Body of pancreas (tissue), 4 donors: ENCODE results near the gene ZNF77.

ENCODE experiments used
- POLR2A ChIP-seq, 3 donors: fragments of 450-650 bp; IDR thresholded peaks; one replicate each; pipeline ENCODE4 v1.6.1; 2016; ENCODE audit warnings: antibody characterized with exemption in 3 of 3, mild to moderate bottlenecking in 2 of 3
- TF ChIP-seq, protein P1 (sequence below), 7 experiments: fragments of 450-650 bp in 4 of 7; fragments of 200-600 bp in 3 of 7; sonication (generic) in 3 of 7; IDR thresholded peaks; one replicate each; pipeline ENCODE4 v1.5.1; 2016 to 2019; ENCODE audit warnings: antibody characterized with exemption in 7 of 7

- TF ChIP-seq, protein P1, sequence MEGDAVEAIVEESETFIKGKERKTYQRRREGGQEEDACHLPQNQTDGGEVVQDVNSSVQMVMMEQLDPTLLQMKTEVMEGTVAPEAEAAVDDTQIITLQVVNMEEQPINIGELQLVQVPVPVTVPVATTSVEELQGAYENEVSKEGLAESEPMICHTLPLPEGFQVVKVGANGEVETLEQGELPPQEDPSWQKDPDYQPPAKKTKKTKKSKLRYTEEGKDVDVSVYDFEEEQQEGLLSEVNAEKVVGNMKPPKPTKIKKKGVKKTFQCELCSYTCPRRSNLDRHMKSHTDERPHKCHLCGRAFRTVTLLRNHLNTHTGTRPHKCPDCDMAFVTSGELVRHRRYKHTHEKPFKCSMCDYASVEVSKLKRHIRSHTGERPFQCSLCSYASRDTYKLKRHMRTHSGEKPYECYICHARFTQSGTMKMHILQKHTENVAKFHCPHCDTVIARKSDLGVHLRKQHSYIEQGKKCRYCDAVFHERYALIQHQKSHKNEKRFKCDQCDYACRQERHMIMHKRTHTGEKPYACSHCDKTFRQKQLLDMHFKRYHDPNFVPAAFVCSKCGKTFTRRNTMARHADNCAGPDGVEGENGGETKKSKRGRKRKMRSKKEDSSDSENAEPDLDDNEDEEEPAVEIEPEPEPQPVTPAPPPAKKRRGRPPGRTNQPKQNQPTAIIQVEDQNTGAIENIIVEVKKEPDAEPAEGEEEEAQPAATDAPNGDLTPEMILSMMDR (IDR thresholded peaks at IDR 0.05): peak in 1 of 7 experiments; percentile 1
- peak; percentile 71 to 95 (median 91) for TF ChIP-seq POLR2A (IDR thresholded peaks at IDR 0.05)
These were observed 5.7 kb upstream of the ZNF77 start for GRCh38 chr19:2950286-2951124.
